Transverse colon (tissue), 4 donors: Measurements from ENCODE around the gene SCAF1. TPM values are rescaled to one million over a fixed set of nuclear protein-coding genes. Genes with fewer than 3 reads are reported as not detected.

Experiments used
- DNase-seq: peaks from one replicate; pipeline ENCODE4 v3.0.0-alpha.2; 2019
- H3K27ac ChIP-seq, 4 donors: fragments of 200-600 bp; sonication (generic); 2 replicates each; pipeline ENCODE4 v1.5.1; 2016 to 2018; ENCODE audit warnings: inconsistent platforms in 4 of 4
- H3K27me3 ChIP-seq: fragments of 200-600 bp; sonication (generic); 2 replicates; pipeline ENCODE4 v1.5.1; 2017; ENCODE audit warnings: inconsistent platforms
- H3K36me3 ChIP-seq, 4 donors: fragments of 200-600 bp; sonication (generic); 2 replicates each; pipeline ENCODE4 v1.5.1; 2017 to 2019; ENCODE audit warnings: inconsistent platforms in 4 of 4
- H3K4me1 ChIP-seq, 4 donors: fragments of 200-600 bp; sonication (generic); 2 replicates each; pipeline ENCODE4 v1.5.1; 2017 to 2020; ENCODE audit warnings: inconsistent platforms in 4 of 4
- H3K4me3 ChIP-seq, 4 donors: fragments of 200-600 bp; sonication (generic); 1 replicate in 1 of 4; 2 replicates in 3 of 4; pipeline versions ENCODE4 v1.5.1 to v1.6.1; 2017 to 2019; ENCODE audit warnings: inconsistent platforms in 4 of 4
- H3K9me3 ChIP-seq, 2 donors: fragments of 200-600 bp; sonication (generic); 2 replicates each; pipeline ENCODE4 v1.5.1; 2017 to 2019; ENCODE audit warnings: inconsistent platforms in 2 of 2
- EP300 ChIP-seq: sonication (generic); formaldehyde crosslinking; IDR thresholded peaks from one replicate; pipeline ENCODE4 v1.6.1; 2017; ENCODE audit warnings: antibody characterized with exemption, low read depth
- POLR2A ChIP-seq: fragments of 450-650 bp; IDR thresholded peaks from one replicate; pipeline ENCODE4 v1.6.1; 2016; ENCODE audit warnings: antibody characterized with exemption, mild to moderate bottlenecking, moderate library complexity
- POLR2AphosphoS5 ChIP-seq, 3 donors: sonication (generic); formaldehyde crosslinking; IDR thresholded peaks; one replicate each; pipeline ENCODE4 v1.6.1; 2016; ENCODE audit warnings: antibody characterized with exemption in 3 of 3
- WGBS, 2 donors: methylation state at CpG; one replicate each; pipeline ENCODE4 v1.1.5; 2018; ENCODE audit warnings: low coverage in 1 of 2; 5-methylcytosine and 5-hydroxymethylcytosine counted together
- in situ Hi-C, 4 donors: fragments of 200-750 bp; cut with MboI; loops; one replicate each; pipeline versions ENCODE4 v1.15.0 to v1.15.1; 2017; ENCODE audit warnings: low sequenced_read_pairs in 3 of 4, low pct_ligation_motif_present in 1 of 4, low pct_unique_long_range_greater_than_20kb in 1 of 4
- intact Hi-C: fragments of 100-400 bp; cut with DNase I; formaldehyde crosslinking; loops from one replicate; pipeline ENCODE4 v1.15.1; 2023; ENCODE audit warnings: low total_unique reads
- total RNA-seq, 4 donors: library from RNA; depleted of rRNA; stranded (reverse); fragments of >200 nt; gene quantifications; one replicate each; pipeline ENCODE4 v1.1.0, GENCODE V29; 2016
- TF ChIP-seq, protein P1 (sequence below), 5 experiments: fragments of 200-600 bp in 3 of 5; fragments of 450-650 bp in 2 of 5; sonication (generic) in 3 of 5; IDR thresholded peaks; 1 replicate in 2 of 5; 2 replicates in 3 of 5; pipeline ENCODE4 v1.5.1; 2016 to 2017; ENCODE audit warnings: antibody characterized with exemption in 5 of 5, inconsistent platforms in 3 of 5, mild to moderate bottlenecking in 2 of 5, moderate library complexity in 1 of 5

Gene SCAF1
- total RNA-seq, 4 donors from 2014 or later, result 20.2 to 118 (median 32.7) TPM

- in situ Hi-C loops (no loop called here), intact Hi-C loops (no loop called here)
- H3K4me3 ChIP-seq, result no peak overlapping the region
- H3K36me3 ChIP-seq, result peaks cover 0 to 48% (median 22%) of the 10 kb centered on the region in 4 donors
- 95% methylated on average over 9 of the region's 12 CpGs; no CpG with 5 or more reads in 1 of the 2 donors for WGBS, 2 donors
- H3K27ac ChIP-seq, result no peak overlapping the region
- DNase-seq, result no peak
- H3K27me3 ChIP-seq, result no peaks in the 10 kb centered on the region
- TF ChIP-seq EP300 (no peak), POLR2A (no peak), POLR2AphosphoS5 (IDR thresholded peaks at IDR 0.05) (no peak)
- TF ChIP-seq, protein P1, sequence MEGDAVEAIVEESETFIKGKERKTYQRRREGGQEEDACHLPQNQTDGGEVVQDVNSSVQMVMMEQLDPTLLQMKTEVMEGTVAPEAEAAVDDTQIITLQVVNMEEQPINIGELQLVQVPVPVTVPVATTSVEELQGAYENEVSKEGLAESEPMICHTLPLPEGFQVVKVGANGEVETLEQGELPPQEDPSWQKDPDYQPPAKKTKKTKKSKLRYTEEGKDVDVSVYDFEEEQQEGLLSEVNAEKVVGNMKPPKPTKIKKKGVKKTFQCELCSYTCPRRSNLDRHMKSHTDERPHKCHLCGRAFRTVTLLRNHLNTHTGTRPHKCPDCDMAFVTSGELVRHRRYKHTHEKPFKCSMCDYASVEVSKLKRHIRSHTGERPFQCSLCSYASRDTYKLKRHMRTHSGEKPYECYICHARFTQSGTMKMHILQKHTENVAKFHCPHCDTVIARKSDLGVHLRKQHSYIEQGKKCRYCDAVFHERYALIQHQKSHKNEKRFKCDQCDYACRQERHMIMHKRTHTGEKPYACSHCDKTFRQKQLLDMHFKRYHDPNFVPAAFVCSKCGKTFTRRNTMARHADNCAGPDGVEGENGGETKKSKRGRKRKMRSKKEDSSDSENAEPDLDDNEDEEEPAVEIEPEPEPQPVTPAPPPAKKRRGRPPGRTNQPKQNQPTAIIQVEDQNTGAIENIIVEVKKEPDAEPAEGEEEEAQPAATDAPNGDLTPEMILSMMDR (IDR thresholded peaks at IDR 0.05), result no peak
- H3K4me1 ChIP-seq, result peaks cover 0 to 6% (median 4%) of the 10 kb centered on the region in 4 donors
- H3K9me3 ChIP-seq, result no peaks in the 10 kb centered on the region
These were observed 16.8 kb downstream of the SCAF1 start for GRCh38 chr19:49658566-49659442.

DNA sequence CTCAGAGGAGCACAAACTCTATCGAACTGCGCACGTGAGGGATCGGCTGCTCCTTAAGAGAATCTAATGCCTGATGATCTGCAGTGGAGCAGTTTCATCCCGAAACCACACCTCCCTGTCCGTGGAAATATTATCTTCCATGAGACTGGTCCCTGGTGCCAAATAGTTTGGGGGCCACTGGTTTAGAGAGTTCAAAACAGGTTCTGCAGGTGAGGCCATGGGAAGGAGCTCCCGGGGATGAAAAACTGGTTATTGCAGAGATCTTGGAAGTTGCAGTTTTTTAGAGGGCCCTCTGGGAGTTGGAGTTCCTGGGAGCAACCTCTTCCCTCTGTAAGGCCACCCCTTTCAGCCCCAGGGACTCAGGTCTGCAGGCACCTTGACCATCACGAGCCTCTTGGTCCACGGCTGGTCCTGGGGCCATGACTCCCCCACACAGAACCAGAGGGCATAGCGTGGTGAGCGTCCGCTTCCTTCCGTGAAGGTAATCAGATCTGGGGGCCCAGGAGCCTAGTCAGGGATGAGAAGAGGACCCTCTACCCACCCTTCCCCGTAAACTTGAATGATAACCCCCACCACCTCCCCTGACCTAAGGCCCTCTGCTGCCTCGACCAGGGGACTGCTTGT, 18.4 kb downstream of the SCAF1 start:
- Histone ChIP-seq H3K27me3 (no peaks in the 10 kb centered on the region), H3K36me3 (peaks cover 0 to 33% (median 16%) of the 10 kb centered on the region in 4 donors), H3K9me3 (no peaks in the 10 kb centered on the region), H3K4me3 (no peak overlapping the region), H3K4me1 (peaks cover 0 to 16% (median 11%) of the 10 kb centered on the region in 4 donors), H3K27ac (no peak overlapping the region)
- WGBS, 2 donors, result 87% methylated on average over 15 of the region's 15 CpGs; no CpG with 5 or more reads in 1 of the 2 donors
- no peak for DNase-seq
- in situ Hi-C loops, result loop anchor here in 1 of 4 donors (10.0 kb wide), 1 partner anchor 76 kb away; the partner anchor contains the start of genes NOSIP and PRRG2
- intact Hi-C loops, result no loop called here
- no peak for TF ChIP-seq POLR2AphosphoS5 (IDR thresholded peaks at IDR 0.05)
- no peak for TF ChIP-seq POLR2A
- TF ChIP-seq, protein P1 (IDR thresholded peaks at IDR 0.05), result no peak
- TF ChIP-seq EP300, result no peak

DNA sequence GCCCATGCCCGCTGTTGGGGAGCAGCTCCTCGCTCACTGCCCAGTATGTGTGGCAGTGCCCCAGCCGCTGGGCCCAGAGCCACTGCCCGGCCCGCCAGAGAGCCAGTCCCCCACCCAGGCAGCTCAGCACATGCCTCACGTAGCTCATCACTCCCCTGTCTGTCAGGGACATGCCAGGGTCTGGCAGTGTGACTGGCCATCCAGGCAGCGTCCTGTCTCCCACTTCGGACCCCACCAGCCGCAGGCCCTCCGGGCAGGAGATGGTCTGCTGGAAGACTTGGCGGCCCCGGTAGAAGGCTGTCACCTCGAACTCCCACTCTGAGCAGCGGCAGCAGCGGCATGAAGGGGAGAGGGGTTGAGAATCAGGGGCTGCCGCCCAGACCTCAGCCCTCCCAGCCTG, 20.0 kb downstream of the SCAF1 start:
- intact Hi-C loops, result no loop called here
- H3K36me3 ChIP-seq, result peaks cover 0 to 26% (median 11%) of the 10 kb centered on the region in 4 donors
- WGBS, 2 donors, result 96% methylated on average over 16 of the region's 16 CpGs; no CpG with 5 or more reads in 1 of the 2 donors
- peaks cover 7 to 25% (median 21%) of the 10 kb centered on the region in 4 donors for H3K4me1 ChIP-seq
- no peaks in the 10 kb centered on the region for H3K27me3 ChIP-seq
- no peak for DNase-seq
- in situ Hi-C loops, result loop anchor here in 1 of 4 donors (10.0 kb wide), 1 partner anchor 77 kb away; the partner anchor contains the start of genes NOSIP and PRRG2
- TF ChIP-seq POLR2AphosphoS5 (IDR thresholded peaks at IDR 0.05), result no peak
- no peak for TF ChIP-seq POLR2A
- no peak for TF ChIP-seq EP300
- TF ChIP-seq, protein P1 (IDR thresholded peaks at IDR 0.05), result no peak
- no peak overlapping the region for H3K4me3 ChIP-seq
- H3K27ac ChIP-seq, result no peak overlapping the region
- H3K9me3 ChIP-seq, result no peaks in the 10 kb centered on the region

- H3K4me3 ChIP-seq, result no peak overlapping the region
- in situ Hi-C loops, result loop anchor here in 1 of 4 donors (10.0 kb wide), 1 partner anchor 78 kb away; the partner anchor contains the start of genes NOSIP and PRRG2
These were observed 21.2 kb downstream of the SCAF1 start for GRCh38 chr19:49663224-49663623.

More at GRCh38 chr19:49663224-49663623, 21.2 kb downstream of the SCAF1 start:
- Histone ChIP-seq H3K4me1 (peaks cover 7 to 25% (median 22%) of the 10 kb centered on the region in 4 donors), H3K27ac (peak overlapping the region in 3 of 4 donors; percentile 88 to 96 (median 94)), H3K27me3 (no peaks in the 10 kb centered on the region), H3K36me3 (peaks cover 0 to 14% (median 7%) of the 10 kb centered on the region in 4 donors), H3K9me3 (no peaks in the 10 kb centered on the region)
- intact Hi-C loops, result no loop called here
- 88% methylated on average over 12 of the region's 12 CpGs; no CpG with 5 or more reads in 1 of the 2 donors for whole genome bisulfite sequencing, 2 donors
- TF ChIP-seq POLR2A, result no peak
- TF ChIP-seq POLR2AphosphoS5 (IDR thresholded peaks at IDR 0.05), result no peak
- TF ChIP-seq EP300, result no peak
- TF ChIP-seq, protein P1 (IDR thresholded peaks at IDR 0.05), result no peak
- no peak for DNase-seq
